CD14-positive monocyte (primary cell): Measurements from ENCODE around the gene CNTN5. TPM values are rescaled to one million over a fixed set of nuclear protein-coding genes. Genes with fewer than 3 reads are reported as not detected.

Experiments
- DNase-seq, 3 donors: peaks; one replicate each; pipeline ENCODE4 v3.0.0-alpha.2; 2011 to 2022
- H2AFZ ChIP-seq: 2 replicates; pipeline ENCODE4 v1.6.0; 2012; ENCODE audit warnings: mild to moderate bottlenecking, low read depth, low read length, inconsistent platforms; ENCODE audit not compliant: insufficient read depth, poor library complexity, severe bottlenecking
- H3K27ac ChIP-seq, 2 donors: 1 replicate in 1 of 2; 2 replicates in 1 of 2; pipeline ENCODE4 v1.5.1; 2012 to 2013; ENCODE audit warnings: low read length in 2 of 2, control low read depth in 1 of 2, inconsistent platforms in 1 of 2, low read depth in 1 of 2, mild to moderate bottlenecking in 1 of 2
- H3K27me3 ChIP-seq, 2 donors: one replicate each; pipeline versions ENCODE4 v1.6.0 to v1.6.1; 2011 to 2013; ENCODE audit warnings: low read length in 2 of 2; ENCODE audit not compliant: control insufficient read depth in 2 of 2, insufficient read depth in 2 of 2
- H3K36me3 ChIP-seq, 2 donors: replicated peaks in 1 of 2; 1 replicate in 1 of 2; 2 replicates in 1 of 2; pipeline versions ENCODE4 v1.5.1 to v1.6.1; 2012 to 2013; ENCODE audit warnings: low read length in 2 of 2, control low read depth in 1 of 2, inconsistent platforms in 1 of 2, mild to moderate bottlenecking in 1 of 2; ENCODE audit not compliant: insufficient read depth in 2 of 2, control insufficient read depth in 1 of 2
- H3K4me1 ChIP-seq, 2 donors: 1 replicate in 1 of 2; 2 replicates in 1 of 2; pipeline versions ENCODE4 v1.5.1 to v1.6.1; 2012 to 2013; ENCODE audit warnings: low read length in 2 of 2, control low read depth in 1 of 2, inconsistent platforms in 1 of 2, mild to moderate bottlenecking in 1 of 2, moderate library complexity in 1 of 2; ENCODE audit not compliant: insufficient read depth in 2 of 2, control insufficient read depth in 1 of 2
- H3K4me2 ChIP-seq: replicated peaks from 2 replicates; pipeline ENCODE3; 2012; ENCODE audit warnings: low read length, moderate library complexity, mild to moderate bottlenecking; ENCODE audit not compliant: poor library complexity, severe bottlenecking; ENCODE audit errors: extremely low read depth
- H3K4me3 ChIP-seq, 3 experiments: fragments of 200-600 bp in 1 of 3; sonication (generic) in 1 of 3; replicated peaks in 1 of 3; 1 replicate in 2 of 3; 2 replicates in 1 of 3; pipeline ENCODE4 v1.5.1; 2011 to 2013; ENCODE audit warnings: low read length in 3 of 3, mild to moderate bottlenecking in 3 of 3, control low read depth in 2 of 3, low read depth in 2 of 3, inconsistent platforms in 1 of 3, moderate library complexity in 1 of 3
- H3K79me2 ChIP-seq: 2 replicates; pipeline ENCODE4 v1.6.0; 2012; ENCODE audit warnings: mild to moderate bottlenecking, control low read depth, inconsistent platforms, low read length, moderate library complexity; ENCODE audit not compliant: insufficient read depth
- H3K9ac ChIP-seq: 2 replicates; pipeline ENCODE4 v1.6.0; 2017; ENCODE audit warnings: low read length, mild to moderate bottlenecking; ENCODE audit not compliant: insufficient read depth, poor library complexity, severe bottlenecking
- H3K9me3 ChIP-seq, 2 donors: replicated peaks in 1 of 2; 1 replicate in 1 of 2; 2 replicates in 1 of 2; pipeline versions ENCODE4 v1.5.1 to v1.6.1; 2012 to 2013; ENCODE audit warnings: low read length in 2 of 2, control low read depth in 1 of 2; ENCODE audit not compliant: control insufficient read depth in 1 of 2, insufficient read depth in 1 of 2
- H4K20me1 ChIP-seq: 2 replicates; pipeline ENCODE4 v1.6.0; 2012; ENCODE audit warnings: mild to moderate bottlenecking, low read length, control low read depth, moderate library complexity; ENCODE audit not compliant: insufficient read depth
- H3K27ac Mint-ChIP-seq, 7 donors: one replicate each; pipeline ENCODE4 v1.8.0; 2020; ENCODE audit warnings: mild to moderate bottlenecking in 7 of 7, mixed read lengths in 7 of 7, moderate library complexity in 6 of 7, inconsistent platforms in 2 of 7
- H3K27me3 Mint-ChIP-seq, 3 donors: one replicate each; pipeline ENCODE4 v1.8.0; 2021 to 2022; ENCODE audit warnings: low read depth in 3 of 3, mild to moderate bottlenecking in 3 of 3, mixed read lengths in 3 of 3, moderate library complexity in 3 of 3, inconsistent platforms in 1 of 3
- H3K36me3 Mint-ChIP-seq, 2 donors: one replicate each; pipeline ENCODE4 v1.8.0; 2020; ENCODE audit warnings: mixed read lengths in 2 of 2, inconsistent platforms in 1 of 2, mild to moderate bottlenecking in 1 of 2
- H3K4me1 Mint-ChIP-seq: one replicate; pipeline ENCODE4 v1.8.0; 2020; ENCODE audit warnings: mild to moderate bottlenecking, mixed read lengths
- H3K4me3 Mint-ChIP-seq, 2 donors: one replicate each; pipeline ENCODE4 v1.8.0; 2020; ENCODE audit warnings: mild to moderate bottlenecking in 2 of 2, mixed read lengths in 2 of 2, moderate library complexity in 1 of 2
- H3K9me3 Mint-ChIP-seq, 7 donors: one replicate each; pipeline ENCODE4 v1.8.0; 2020 to 2022; ENCODE audit warnings: mixed read lengths in 7 of 7, mild to moderate bottlenecking in 6 of 7, moderate library complexity in 6 of 7, inconsistent platforms in 2 of 7
- CTCF ChIP-seq: fragments of 200-600 bp; IDR thresholded peaks from one replicate; pipeline ENCODE4 v1.8.0; 2022; ENCODE audit warnings: antibody characterized with exemption, mild to moderate bottlenecking
- WGBS: methylation state at CpG from one replicate; pipeline ENCODE4 v1.1.5; 2013; ENCODE audit warnings: missing lambda C conversion rate; ENCODE audit not compliant: insufficient coverage; 5-methylcytosine and 5-hydroxymethylcytosine counted together
- intact Hi-C, 2 donors: fragments of 100-400 bp; cut with micrococcal nuclease; formaldehyde crosslinking; loops; one replicate each; pipeline versions ENCODE4 v1.15.0 to v1.15.1; 2023
- polyA plus RNA-seq, 3 donors: library from polyadenylated mRNA; depleted of rRNA in 1 of 3; unstranded in 2 of 3; stranded (reverse) in 1 of 3; fragments of 300-500 nt in 2 of 3; fragments of >200 nt in 1 of 3; fragmentation: Illumina TruSeq in 2 of 3; gene quantifications; 1 replicate in 2 of 3; 2 replicates in 1 of 3; pipeline ENCODE4 v1.2.3, GENCODE V29; 2012 to 2021

CNTN5 gene
- polyA plus RNA-seq, 3 donors: not detected

GRCh38 chr11:100396266-100396665 is 1375.5 kb downstream of the CNTN5 start:
- no CpG with 5 or more reads among the region's 3 CpGs for WGBS
- intact Hi-C loops: no loop called here
- no peaks in the 10 kb centered on the region for H3K36me3 ChIP-seq
- H3K9ac ChIP-seq: no peak overlapping the region
- no peak overlapping the region for H3K27ac Mint-ChIP-seq
- H3K4me3 Mint-ChIP-seq: no peak overlapping the region
- H3K4me3 ChIP-seq: no peak overlapping the region
- H3K9me3 ChIP-seq: peaks cover 3% of the 10 kb centered on the region in 2 donors
- H2AFZ ChIP-seq: no peak overlapping the region
- H3K27ac ChIP-seq: no peak overlapping the region
- peaks cover 0 to 2% (median 0%) of the 10 kb centered on the region in 3 donors for H3K27me3 Mint-ChIP-seq
- H3K4me1 ChIP-seq: no peaks in the 10 kb centered on the region
- H3K9me3 Mint-ChIP-seq: peaks cover 2 to 6% (median 3%) of the 10 kb centered on the region in 7 donors
- no peaks in the 10 kb centered on the region for H3K79me2 ChIP-seq
- H3K27me3 ChIP-seq: no peaks in the 10 kb centered on the region
- no peak for DNase-seq
- TF ChIP-seq CTCF: no peak
- no peaks in the 10 kb centered on the region for H3K4me1 Mint-ChIP-seq
- no peaks in the 10 kb centered on the region for H4K20me1 ChIP-seq
- H3K36me3 Mint-ChIP-seq: no peaks in the 10 kb centered on the region
- no peak overlapping the region for H3K4me2 ChIP-seq

DNA sequence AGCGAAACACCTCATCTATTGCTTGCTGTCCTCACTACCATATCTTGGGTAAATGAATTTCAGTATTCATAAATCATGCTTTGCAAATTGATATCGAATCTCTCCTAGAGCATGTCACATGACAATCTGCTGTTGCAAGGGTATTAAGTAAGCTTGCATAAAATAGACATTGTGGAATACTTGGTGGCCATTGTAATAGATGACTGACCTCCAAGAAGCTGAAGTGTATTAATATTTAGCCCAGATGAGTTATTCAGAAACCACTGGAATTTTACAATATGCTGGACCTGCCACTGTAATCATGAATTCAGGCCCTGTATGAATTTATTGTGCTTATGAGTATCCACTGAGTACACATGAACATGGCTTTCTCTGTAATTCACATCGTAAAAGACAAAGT is 1376.7 kb downstream of the CNTN5 start:
- Histone ChIP-seq H2AFZ (no peak overlapping the region), H3K4me1 (no peaks in the 10 kb centered on the region), H3K4me2 (no peak overlapping the region), H3K27ac (no peak overlapping the region), H3K4me3 (no peak overlapping the region), H4K20me1 (no peaks in the 10 kb centered on the region), H3K27me3 (no peaks in the 10 kb centered on the region), H3K9ac (no peak overlapping the region), H3K79me2 (no peaks in the 10 kb centered on the region), H3K9me3 (peaks cover 3% of the 10 kb centered on the region in 2 donors), H3K36me3 (no peaks in the 10 kb centered on the region)
- Mint-ChIP-seq H3K36me3 (no peaks in the 10 kb centered on the region), H3K27me3 (peaks cover 0 to 2% (median 0%) of the 10 kb centered on the region in 3 donors), H3K4me3 (no peak overlapping the region), H3K4me1 (no peaks in the 10 kb centered on the region), H3K9me3 (peaks cover 0 to 6% (median 3%) of the 10 kb centered on the region in 7 donors), H3K27ac (no peak overlapping the region)
- no peak for TF ChIP-seq CTCF
- no CpG with 5 or more reads among the region's 3 CpGs for WGBS
- intact Hi-C loops: no loop called here
- no peak for DNase-seq
